Right lobe of liver (tissue), 6 donors: ENCODE results near the gene BTBD16. TPM values are rescaled to one million over a fixed set of nuclear protein-coding genes. Genes with fewer than 3 reads are reported as not detected.

Experiments used
- ATAC-seq, 4 donors: fragments of 200-7000 bp; cut with Tn5 transposase; one replicate each; pipeline ENCODE4 v1.9.1; 2020; ENCODE audit warnings: mild to moderate bottlenecking in 4 of 4, moderate library complexity in 4 of 4
- DNase-seq, 3 donors: peaks; one replicate each; pipeline ENCODE4 v3.0.0-alpha.2; 2020
- H3K27ac ChIP-seq, 3 donors: fragments of 200-600 bp; one replicate each; pipeline ENCODE4 v1.8.0; 2022
- H3K27me3 ChIP-seq, 2 donors: fragments of 200-600 bp; one replicate each; pipeline ENCODE4 v1.8.0; 2022
- H3K36me3 ChIP-seq, 4 donors: fragments of 200-600 bp; sonication (generic) in 1 of 4; one replicate each; pipeline versions ENCODE4 v1.5.1 to v1.8.0; 2017 to 2022; ENCODE audit warnings: control low read depth in 1 of 4
- H3K4me1 ChIP-seq, 4 donors: fragments of 200-600 bp; sonication (generic) in 1 of 4; one replicate each; pipeline versions ENCODE4 v1.5.1 to v1.8.0; 2017 to 2022; ENCODE audit warnings: control low read depth in 1 of 4
- H3K4me3 ChIP-seq, 3 donors: fragments of 200-600 bp; one replicate each; pipeline ENCODE4 v1.8.0; 2022
- H3K9me3 ChIP-seq, 4 donors: fragments of 200-600 bp; sonication (generic) in 1 of 4; one replicate each; pipeline versions ENCODE4 v1.5.1 to v1.8.0; 2017 to 2022; ENCODE audit warnings: control low read depth in 1 of 4
- POLR2A ChIP-seq: fragments of 450-650 bp; IDR thresholded peaks from one replicate; pipeline ENCODE4 v1.6.1; 2017; ENCODE audit warnings: antibody characterized with exemption, mild to moderate bottlenecking
- WGBS: methylation state at CpG from one replicate; pipeline ENCODE4 v1.1.6; 2018; ENCODE audit warnings: low coverage, low lambda C conversion rate; ENCODE audit not compliant: insufficient coverage; ENCODE audit errors: missing lambda C conversion rate; 5-methylcytosine and 5-hydroxymethylcytosine counted together
- intact Hi-C, 2 donors: fragments of 100-400 bp; cut with DNase I; formaldehyde crosslinking; loops; one replicate each; pipeline versions ENCODE4 v1.11.2 to v1.14.1; 2022
- total RNA-seq, 6 experiments: library from RNA; depleted of rRNA in 2 of 6; stranded (reverse); fragments of >200 nt in 2 of 6; fragmentation: NEBNext Ultra II Directional in 3 of 6; extraction: Animal tissue kit (Norgen Biotek cat#: 25700) in 3 of 6; gene quantifications; one replicate each; pipeline versions ENCODE4 v1.1.0 to v1.2.4, GENCODE V29; 2016 to 2023
- TF ChIP-seq, protein P1 (sequence below), 4 donors: fragments of 200-600 bp in 3 of 4; fragments of 450-650 bp in 1 of 4; IDR thresholded peaks; one replicate each; pipeline versions ENCODE4 v1.5.1 to v1.8.0; 2016 to 2022; ENCODE audit warnings: antibody characterized with exemption in 4 of 4, mild to moderate bottlenecking in 2 of 4
- donor health status: DM: no; HTN: yes; CAD: no.
- donor health status: DM: no; HTN: no; CAD: no.
- donor health status: DM: no; HTN: no; CAD: no.
- donor health status: DM: no; HTN: yes; CAD: no.
- donor health status: DM: no; HTN: yes; CAD: no.

Gene BTBD16
- total RNA-seq, 6 experiments from 2014 or later: 0.98 to 3.0 (median 2.0) TPM

- ATAC-seq: no peak
- intact Hi-C loops: loop anchor here in 1 of 2 donors (10.0 kb wide), 2 partner anchors 139 to 269 kb away; partner anchors contain the start of gene DMBT1
- peaks cover 0 to 6% (median under 1%) of the 10 kb centered on the region in 4 donors for H3K4me1 ChIP-seq
- TF ChIP-seq POLR2A: no peak
- TF ChIP-seq, protein P1, sequence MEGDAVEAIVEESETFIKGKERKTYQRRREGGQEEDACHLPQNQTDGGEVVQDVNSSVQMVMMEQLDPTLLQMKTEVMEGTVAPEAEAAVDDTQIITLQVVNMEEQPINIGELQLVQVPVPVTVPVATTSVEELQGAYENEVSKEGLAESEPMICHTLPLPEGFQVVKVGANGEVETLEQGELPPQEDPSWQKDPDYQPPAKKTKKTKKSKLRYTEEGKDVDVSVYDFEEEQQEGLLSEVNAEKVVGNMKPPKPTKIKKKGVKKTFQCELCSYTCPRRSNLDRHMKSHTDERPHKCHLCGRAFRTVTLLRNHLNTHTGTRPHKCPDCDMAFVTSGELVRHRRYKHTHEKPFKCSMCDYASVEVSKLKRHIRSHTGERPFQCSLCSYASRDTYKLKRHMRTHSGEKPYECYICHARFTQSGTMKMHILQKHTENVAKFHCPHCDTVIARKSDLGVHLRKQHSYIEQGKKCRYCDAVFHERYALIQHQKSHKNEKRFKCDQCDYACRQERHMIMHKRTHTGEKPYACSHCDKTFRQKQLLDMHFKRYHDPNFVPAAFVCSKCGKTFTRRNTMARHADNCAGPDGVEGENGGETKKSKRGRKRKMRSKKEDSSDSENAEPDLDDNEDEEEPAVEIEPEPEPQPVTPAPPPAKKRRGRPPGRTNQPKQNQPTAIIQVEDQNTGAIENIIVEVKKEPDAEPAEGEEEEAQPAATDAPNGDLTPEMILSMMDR (IDR thresholded peaks at IDR 0.05): no peak
- no peaks in the 10 kb centered on the region for H3K9me3 ChIP-seq
- no peak overlapping the region for H3K4me3 ChIP-seq
- 89% methylated on average over 3 of the region's 4 CpGs for WGBS
- H3K27me3 ChIP-seq: no peaks in the 10 kb centered on the region
- H3K27ac ChIP-seq: no peak overlapping the region
- H3K36me3 ChIP-seq: no peaks in the 10 kb centered on the region
- no peak for DNase-seq
These were observed 24.3 kb downstream of the BTBD16 start for GRCh38 chr10:122295451-122295809.

GRCh38 chr10:122296363-122297120, 25.4 kb downstream of the BTBD16 start:
- no peak for DNase-seq
- intact Hi-C loops: loop anchor here in 1 of 2 donors (10.0 kb wide), 2 partner anchors 138 to 268 kb away; partner anchors contain the start of gene DMBT1
- H3K4me1 ChIP-seq: peaks cover 0 to 17% (median 6%) of the 10 kb centered on the region in 4 donors
- no peaks in the 10 kb centered on the region for H3K36me3 ChIP-seq
- no peak overlapping the region for H3K27ac ChIP-seq
- 84% methylated on average over 7 of the region's 8 CpGs for WGBS
- no peak overlapping the region for H3K4me3 ChIP-seq
- no peak for ATAC-seq
- no peak for TF ChIP-seq POLR2A
- TF ChIP-seq, protein P1 (IDR thresholded peaks at IDR 0.05): no peak
- no peaks in the 10 kb centered on the region for H3K9me3 ChIP-seq
- H3K27me3 ChIP-seq: no peaks in the 10 kb centered on the region

- WGBS: 52% methylated on average over 3 of the region's 8 CpGs
- no peak for ATAC-seq
- Histone ChIP-seq H3K9me3 (no peaks in the 10 kb centered on the region), H3K4me3 (no peak overlapping the region), H3K27ac (no peak overlapping the region), H3K27me3 (no peaks in the 10 kb centered on the region), H3K4me1 (peaks cover 0 to 19% (median 6%) of the 10 kb centered on the region in 4 donors), H3K36me3 (no peaks in the 10 kb centered on the region)
- no peak for DNase-seq
- TF ChIP-seq, protein P1 (IDR thresholded peaks at IDR 0.05): no peak
- TF ChIP-seq POLR2A: no peak
- intact Hi-C loops: loop anchor here in 1 of 2 donors (10.0 kb wide), 2 partner anchors 137 to 267 kb away; partner anchors contain the start of gene DMBT1
These were observed 26.5 kb downstream of the BTBD16 start for GRCh38 chr10:122297583-122297982.

GRCh38 chr10:122298206-122298597, 27.1 kb downstream of the BTBD16 start:
- no peak for ATAC-seq
- intact Hi-C loops: loop anchor here in 1 of 2 donors (10.0 kb wide), 2 partner anchors 137 to 267 kb away; partner anchors contain the start of gene DMBT1
- DNase-seq: no peak
- Histone ChIP-seq H3K27me3 (no peaks in the 10 kb centered on the region), H3K9me3 (no peaks in the 10 kb centered on the region), H3K27ac (no peak overlapping the region), H3K4me3 (no peak overlapping the region), H3K4me1 (peaks cover 0 to 19% (median 6%) of the 10 kb centered on the region in 4 donors), H3K36me3 (no peaks in the 10 kb centered on the region)
- no peak for TF ChIP-seq POLR2A
- TF ChIP-seq, protein P1 (IDR thresholded peaks at IDR 0.05): no peak
- WGBS: 56% methylated on average over 3 of the region's 6 CpGs
